Liver (tissue), 9 donors: ENCODE data around the gene SUSD5. TPM values are rescaled to one million over a fixed set of nuclear protein-coding genes. Genes with fewer than 3 reads are reported as not detected.

Source experiments
- DNase-seq: peaks from one replicate; pipeline ENCODE4 v3.0.0-alpha.2; 2017; ENCODE audit warnings: low spot score
- H3K27ac ChIP-seq, 2 donors: one replicate each; pipeline ENCODE4 v1.7.0; 2013; ENCODE audit warnings: inconsistent platforms in 2 of 2, low read length in 2 of 2, control low read depth in 1 of 2, low read depth in 1 of 2, mild to moderate bottlenecking in 1 of 2
- H3K27me3 ChIP-seq, 4 donors: one replicate each; pipeline versions ENCODE4 v1.6.1 to v1.7.0; 2013; ENCODE audit warnings: low read length in 3 of 4, inconsistent platforms in 1 of 4, mild to moderate bottlenecking in 1 of 4, moderate library complexity in 1 of 4; ENCODE audit not compliant: control insufficient read depth in 4 of 4, insufficient read depth in 4 of 4
- H3K36me3 ChIP-seq, 4 donors: one replicate each; pipeline versions ENCODE4 v1.6.1 to v1.7.0; 2013; ENCODE audit warnings: low read length in 3 of 4, mild to moderate bottlenecking in 3 of 4, low read depth in 1 of 4, moderate library complexity in 1 of 4; ENCODE audit not compliant: control insufficient read depth in 4 of 4, insufficient read depth in 3 of 4
- H3K4me1 ChIP-seq, 4 donors: one replicate each; pipeline versions ENCODE4 v1.6.1 to v1.7.0; 2013; ENCODE audit warnings: low read length in 3 of 4, mild to moderate bottlenecking in 3 of 4, moderate library complexity in 1 of 4; ENCODE audit not compliant: control insufficient read depth in 4 of 4, insufficient read depth in 4 of 4
- H3K4me3 ChIP-seq, 3 donors: one replicate each; pipeline versions ENCODE4 v1.6.1 to v1.7.0; 2013; ENCODE audit warnings: low read length in 3 of 3, control low read depth in 1 of 3, low read depth in 1 of 3, mild to moderate bottlenecking in 1 of 3
- H3K9ac ChIP-seq, 2 donors: one replicate each; pipeline ENCODE4 v1.7.0; 2013; ENCODE audit warnings: low read length in 2 of 2, mild to moderate bottlenecking in 2 of 2, moderate library complexity in 2 of 2, control low read depth in 1 of 2, low read depth in 1 of 2
- H3K9me3 ChIP-seq, 4 donors: one replicate each; pipeline versions ENCODE4 v1.6.1 to v1.7.0; 2013; ENCODE audit warnings: low read length in 3 of 4; ENCODE audit not compliant: control insufficient read depth in 4 of 4
- EGR1 ChIP-seq, 2 donors: IDR thresholded peaks; 2 replicates each; pipeline ENCODE4 v1.6.1; 2016 to 2018; ENCODE audit warnings: antibody characterized with exemption in 2 of 2, low read depth in 2 of 2
- FOXA1 ChIP-seq: IDR thresholded peaks from 2 replicates; pipeline ENCODE4 v1.6.1; 2016; ENCODE audit warnings: antibody characterized with exemption
- FOXA2 ChIP-seq: IDR thresholded peaks from 2 replicates; pipeline ENCODE4 v1.6.1; 2016; ENCODE audit warnings: antibody characterized with exemption
- GABPA ChIP-seq, 2 donors: IDR thresholded peaks in 1 of 2; conservative IDR thresholded peaks in 1 of 2; 2 replicates each; pipeline ENCODE4 v1.6.1; 2016; ENCODE audit warnings: antibody characterized with exemption in 2 of 2, mild to moderate bottlenecking in 1 of 2, moderate library complexity in 1 of 2
- HNF4A ChIP-seq, 2 donors: conservative IDR thresholded peaks; 2 replicates each; pipeline ENCODE4 v1.6.1; 2016; ENCODE audit warnings: antibody characterized with exemption in 2 of 2, mild to moderate bottlenecking in 2 of 2
- HNF4G ChIP-seq: IDR thresholded peaks from 2 replicates; pipeline ENCODE4 v1.6.1; 2016; ENCODE audit warnings: antibody characterized with exemption
- JUND ChIP-seq, 2 donors: IDR thresholded peaks; 2 replicates each; pipeline ENCODE4 v1.6.1; 2016; ENCODE audit warnings: antibody characterized with exemption in 2 of 2
- NR2F2 ChIP-seq: IDR thresholded peaks from 2 replicates; pipeline ENCODE4 v1.6.1; 2016; ENCODE audit warnings: antibody characterized with exemption
- RAD21 ChIP-seq, 2 donors: IDR thresholded peaks; 2 replicates each; pipeline ENCODE4 v1.6.1; 2016; ENCODE audit warnings: antibody characterized with exemption in 2 of 2, mild to moderate bottlenecking in 2 of 2
- RXRA ChIP-seq, 2 donors: IDR thresholded peaks; 2 replicates each; pipeline ENCODE4 v1.6.1; 2017 to 2018; ENCODE audit warnings: antibody characterized with exemption in 2 of 2, mild to moderate bottlenecking in 1 of 2
- SP1 ChIP-seq: IDR thresholded peaks from 2 replicates; pipeline ENCODE4 v1.6.1; 2018; ENCODE audit warnings: antibody characterized with exemption, mild to moderate bottlenecking
- TAF1 ChIP-seq: conservative IDR thresholded peaks from 2 replicates; pipeline ENCODE4 v1.6.1; 2016; ENCODE audit warnings: antibody characterized with exemption, mild to moderate bottlenecking
- YY1 ChIP-seq: IDR thresholded peaks from 2 replicates; pipeline ENCODE4 v1.6.1; 2016; ENCODE audit warnings: antibody characterized with exemption, mild to moderate bottlenecking
- WGBS: extraction: QIAGEN DNeasy Blood & Tissue Kit; methylation state at CpG from one replicate; pipeline ENCODE4 v1.1.7; 2013; 5-methylcytosine and 5-hydroxymethylcytosine counted together
- polyA plus RNA-seq, 2 donors: library from polyadenylated mRNA; stranded (reverse) in 1 of 2; unstranded in 1 of 2; fragments of 200-250 nt in 1 of 2; fragments of >200 nt in 1 of 2; fragmentation: Nextera tagmentation in 1 of 2; extraction: Ambion mirVana in 1 of 2; gene quantifications; one replicate each; pipeline versions ENCODE4 v1.2.1 to v1.2.3, GENCODE V29; 2013 to 2015
- total RNA-seq, 2 donors: library from RNA; depleted of rRNA; stranded (reverse); fragments of >200 nt; gene quantifications; one replicate each; pipeline ENCODE4 v1.2.3, GENCODE V29; 2014
- TF ChIP-seq, protein P1 (sequence below): IDR thresholded peaks from 2 replicates; pipeline ENCODE4 v1.6.1; 2016; ENCODE audit warnings: antibody characterized with exemption
- TF ChIP-seq, protein P2 (sequence below): IDR thresholded peaks from 2 replicates; pipeline ENCODE4 v1.6.1; 2016; ENCODE audit warnings: antibody characterized with exemption
- TF ChIP-seq, protein P3 (sequence below): fragments of 150-350 bp; IDR thresholded peaks from 2 replicates; pipeline ENCODE4 v1.5.1; 2017; ENCODE audit warnings: improper control_type of control experiment, low read depth, low read length; ENCODE audit not compliant: missing input control
- TF ChIP-seq, protein P4 (sequence below): IDR thresholded peaks from 2 replicates; pipeline ENCODE4 v1.6.1; 2016; ENCODE audit warnings: antibody characterized with exemption
- TF ChIP-seq, protein P5 (sequence below): IDR thresholded peaks from 2 replicates; pipeline ENCODE4 v1.6.1; 2016; ENCODE audit warnings: antibody characterized with exemption, mild to moderate bottlenecking
- donor health status: healthy.
- donor health status: healthy.
- donor health status: healthy.
- donor health status: healthy.
- donor health status: healthy.

The SUSD5 gene
- total and polyA plus RNA-seq, 4 donors, result 0.08 to 0.21 (median 0.18) TPM

DNA sequence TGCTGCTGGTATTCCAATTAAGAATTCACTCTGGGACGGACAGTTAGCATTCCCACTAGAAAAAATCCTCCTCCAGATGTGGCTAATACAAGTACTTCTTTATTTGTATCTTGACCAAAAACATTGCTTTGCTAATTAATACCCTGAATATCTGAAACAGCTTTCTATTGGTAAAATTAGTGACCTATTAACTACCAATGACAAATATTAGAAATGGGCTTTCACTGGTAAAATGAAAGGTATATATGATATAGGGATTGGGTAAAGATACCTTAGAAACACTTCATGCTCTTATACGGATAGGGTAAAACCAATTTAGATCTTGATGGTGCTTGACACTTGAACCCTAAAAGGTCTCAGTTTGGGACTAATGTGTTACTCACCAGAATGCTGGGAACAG lies 52.5 kb downstream of the SUSD5 start:
- Histone ChIP-seq H3K9ac (no peak overlapping the region), H3K4me3 (no peak overlapping the region), H3K27me3 (no peaks in the 10 kb centered on the region), H3K9me3 (no peaks in the 10 kb centered on the region), H3K36me3 (no peaks in the 10 kb centered on the region), H3K27ac (no peak overlapping the region), H3K4me1 (no peaks in the 10 kb centered on the region)
- WGBS, result 87% methylated on average over 2 of the region's 2 CpGs
- TF ChIP-seq, protein P1, sequence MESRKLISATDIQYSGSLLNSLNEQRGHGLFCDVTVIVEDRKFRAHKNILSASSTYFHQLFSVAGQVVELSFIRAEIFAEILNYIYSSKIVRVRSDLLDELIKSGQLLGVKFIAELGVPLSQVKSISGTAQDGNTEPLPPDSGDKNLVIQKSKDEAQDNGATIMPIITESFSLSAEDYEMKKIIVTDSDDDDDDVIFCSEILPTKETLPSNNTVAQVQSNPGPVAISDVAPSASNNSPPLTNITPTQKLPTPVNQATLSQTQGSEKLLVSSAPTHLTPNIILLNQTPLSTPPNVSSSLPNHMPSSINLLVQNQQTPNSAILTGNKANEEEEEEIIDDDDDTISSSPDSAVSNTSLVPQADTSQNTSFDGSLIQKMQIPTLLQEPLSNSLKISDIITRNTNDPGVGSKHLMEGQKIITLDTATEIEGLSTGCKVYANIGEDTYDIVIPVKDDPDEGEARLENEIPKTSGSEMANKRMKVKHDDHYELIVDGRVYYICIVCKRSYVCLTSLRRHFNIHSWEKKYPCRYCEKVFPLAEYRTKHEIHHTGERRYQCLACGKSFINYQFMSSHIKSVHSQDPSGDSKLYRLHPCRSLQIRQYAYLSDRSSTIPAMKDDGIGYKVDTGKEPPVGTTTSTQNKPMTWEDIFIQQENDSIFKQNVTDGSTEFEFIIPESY, result no peak
- no peak for TF ChIP-seq JUND (IDR thresholded peaks at IDR 0.05)
- TF ChIP-seq HNF4G, result no peak
- TF ChIP-seq, protein P2, sequence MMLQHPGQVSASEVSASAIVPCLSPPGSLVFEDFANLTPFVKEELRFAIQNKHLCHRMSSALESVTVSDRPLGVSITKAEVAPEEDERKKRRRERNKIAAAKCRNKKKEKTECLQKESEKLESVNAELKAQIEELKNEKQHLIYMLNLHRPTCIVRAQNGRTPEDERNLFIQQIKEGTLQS, result no peak
- TF ChIP-seq, protein P3, sequence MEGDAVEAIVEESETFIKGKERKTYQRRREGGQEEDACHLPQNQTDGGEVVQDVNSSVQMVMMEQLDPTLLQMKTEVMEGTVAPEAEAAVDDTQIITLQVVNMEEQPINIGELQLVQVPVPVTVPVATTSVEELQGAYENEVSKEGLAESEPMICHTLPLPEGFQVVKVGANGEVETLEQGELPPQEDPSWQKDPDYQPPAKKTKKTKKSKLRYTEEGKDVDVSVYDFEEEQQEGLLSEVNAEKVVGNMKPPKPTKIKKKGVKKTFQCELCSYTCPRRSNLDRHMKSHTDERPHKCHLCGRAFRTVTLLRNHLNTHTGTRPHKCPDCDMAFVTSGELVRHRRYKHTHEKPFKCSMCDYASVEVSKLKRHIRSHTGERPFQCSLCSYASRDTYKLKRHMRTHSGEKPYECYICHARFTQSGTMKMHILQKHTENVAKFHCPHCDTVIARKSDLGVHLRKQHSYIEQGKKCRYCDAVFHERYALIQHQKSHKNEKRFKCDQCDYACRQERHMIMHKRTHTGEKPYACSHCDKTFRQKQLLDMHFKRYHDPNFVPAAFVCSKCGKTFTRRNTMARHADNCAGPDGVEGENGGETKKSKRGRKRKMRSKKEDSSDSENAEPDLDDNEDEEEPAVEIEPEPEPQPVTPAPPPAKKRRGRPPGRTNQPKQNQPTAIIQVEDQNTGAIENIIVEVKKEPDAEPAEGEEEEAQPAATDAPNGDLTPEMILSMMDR, result no peak
- TF ChIP-seq HNF4A (conservative IDR thresholded peaks at IDR 0.05), result no peak
- TF ChIP-seq EGR1 (IDR thresholded peaks at IDR 0.05; ENCODE audit: low read depth in 2 of 2), result no peak
- no peak for TF ChIP-seq SP1
- no peak for TF ChIP-seq RXRA (IDR thresholded peaks at IDR 0.05)
- TF ChIP-seq, protein P4, sequence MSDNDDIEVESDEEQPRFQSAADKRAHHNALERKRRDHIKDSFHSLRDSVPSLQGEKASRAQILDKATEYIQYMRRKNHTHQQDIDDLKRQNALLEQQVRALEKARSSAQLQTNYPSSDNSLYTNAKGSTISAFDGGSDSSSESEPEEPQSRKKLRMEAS, result no peak
- TF ChIP-seq NR2F2, result no peak
- TF ChIP-seq YY1, result no peak
- no peak for TF ChIP-seq GABPA (IDR thresholded peaks at IDR 0.05 in 1 of 2, conservative IDR thresholded peaks at IDR 0.05 in 1 of 2)
- TF ChIP-seq, protein P5, sequence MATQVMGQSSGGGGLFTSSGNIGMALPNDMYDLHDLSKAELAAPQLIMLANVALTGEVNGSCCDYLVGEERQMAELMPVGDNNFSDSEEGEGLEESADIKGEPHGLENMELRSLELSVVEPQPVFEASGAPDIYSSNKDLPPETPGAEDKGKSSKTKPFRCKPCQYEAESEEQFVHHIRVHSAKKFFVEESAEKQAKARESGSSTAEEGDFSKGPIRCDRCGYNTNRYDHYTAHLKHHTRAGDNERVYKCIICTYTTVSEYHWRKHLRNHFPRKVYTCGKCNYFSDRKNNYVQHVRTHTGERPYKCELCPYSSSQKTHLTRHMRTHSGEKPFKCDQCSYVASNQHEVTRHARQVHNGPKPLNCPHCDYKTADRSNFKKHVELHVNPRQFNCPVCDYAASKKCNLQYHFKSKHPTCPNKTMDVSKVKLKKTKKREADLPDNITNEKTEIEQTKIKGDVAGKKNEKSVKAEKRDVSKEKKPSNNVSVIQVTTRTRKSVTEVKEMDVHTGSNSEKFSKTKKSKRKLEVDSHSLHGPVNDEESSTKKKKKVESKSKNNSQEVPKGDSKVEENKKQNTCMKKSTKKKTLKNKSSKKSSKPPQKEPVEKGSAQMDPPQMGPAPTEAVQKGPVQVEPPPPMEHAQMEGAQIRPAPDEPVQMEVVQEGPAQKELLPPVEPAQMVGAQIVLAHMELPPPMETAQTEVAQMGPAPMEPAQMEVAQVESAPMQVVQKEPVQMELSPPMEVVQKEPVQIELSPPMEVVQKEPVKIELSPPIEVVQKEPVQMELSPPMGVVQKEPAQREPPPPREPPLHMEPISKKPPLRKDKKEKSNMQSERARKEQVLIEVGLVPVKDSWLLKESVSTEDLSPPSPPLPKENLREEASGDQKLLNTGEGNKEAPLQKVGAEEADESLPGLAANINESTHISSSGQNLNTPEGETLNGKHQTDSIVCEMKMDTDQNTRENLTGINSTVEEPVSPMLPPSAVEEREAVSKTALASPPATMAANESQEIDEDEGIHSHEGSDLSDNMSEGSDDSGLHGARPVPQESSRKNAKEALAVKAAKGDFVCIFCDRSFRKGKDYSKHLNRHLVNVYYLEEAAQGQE, result no peak
- TF ChIP-seq FOXA2, result no peak
- TF ChIP-seq FOXA1, result no peak
- no peak for TF ChIP-seq TAF1
- no peak for DNase-seq

DNA sequence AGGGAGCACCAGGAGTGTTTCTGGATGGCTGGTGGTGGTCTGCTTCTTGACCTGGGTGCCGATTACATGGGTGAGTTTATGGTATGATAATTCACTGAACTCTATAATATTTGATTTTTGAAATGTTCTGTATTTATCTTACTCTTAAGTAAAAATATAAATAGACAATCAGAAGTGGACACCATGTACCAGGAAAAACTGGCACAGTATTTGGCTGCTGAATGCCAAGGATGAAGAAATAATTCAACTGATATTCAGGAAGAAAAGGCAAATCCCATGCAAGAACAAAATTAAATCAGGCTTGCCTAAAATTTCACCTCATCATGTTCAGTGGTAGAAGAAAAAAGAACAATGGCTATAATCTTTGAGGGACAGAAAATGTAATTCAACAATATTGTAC lies 53.2 kb downstream of the SUSD5 start:
- H3K36me3 ChIP-seq, result no peaks in the 10 kb centered on the region
- no peak overlapping the region for H3K27ac ChIP-seq
- H3K9ac ChIP-seq, result no peak overlapping the region
- no peaks in the 10 kb centered on the region for H3K9me3 ChIP-seq
- no peak overlapping the region for H3K4me3 ChIP-seq
- WGBS, result 84% methylated on average over 1 of the region's 1 CpG
- no peaks in the 10 kb centered on the region for H3K27me3 ChIP-seq
- no peak for DNase-seq
- H3K4me1 ChIP-seq, result no peaks in the 10 kb centered on the region
- TF ChIP-seq, protein P4, result no peak
- TF ChIP-seq GABPA (IDR thresholded peaks at IDR 0.05 in 1 of 2, conservative IDR thresholded peaks at IDR 0.05 in 1 of 2) (no peak), FOXA2 (no peak), HNF4A (conservative IDR thresholded peaks at IDR 0.05) (no peak), RXRA (IDR thresholded peaks at IDR 0.05) (no peak), HNF4G (no peak), JUND (IDR thresholded peaks at IDR 0.05) (no peak), EGR1 (IDR thresholded peaks at IDR 0.05; ENCODE audit: low read depth in 2 of 2) (no peak), RAD21 (IDR thresholded peaks at IDR 0.05) (no peak), TAF1 (no peak), NR2F2 (no peak)
- TF ChIP-seq, protein P5, result no peak
- TF ChIP-seq, protein P1, result no peak
